Testis (tissue), 3 donors: ENCODE measurements around the gene PTPRE. TPM values are rescaled to one million over a fixed set of nuclear protein-coding genes. Genes with fewer than 3 reads are reported as not detected.
"Not testable (repeated sequence)": the region's sequence is repeated elsewhere in the genome, so short reads cannot be mapped to it uniquely, and the experiment has no call there.

Experiments
- DNase-seq: peaks from one replicate; pipeline ENCODE4 v3.0.0-alpha.2; 2019
- H3K27ac ChIP-seq, 2 donors: fragments of 200-600 bp; sonication (generic); one replicate each; pipeline ENCODE4 v1.5.1; 2019
- H3K27me3 ChIP-seq: fragments of 200-600 bp; sonication (generic); one replicate; pipeline ENCODE4 v1.5.1; 2019
- H3K36me3 ChIP-seq: fragments of 200-600 bp; sonication (generic); one replicate; pipeline ENCODE4 v1.5.1; 2017; ENCODE audit warnings: low read depth; ENCODE audit errors: missing control alignments
- H3K4me1 ChIP-seq: fragments of 200-600 bp; sonication (generic); one replicate; pipeline ENCODE4 v1.5.1; 2019
- H3K4me3 ChIP-seq, 2 donors: fragments of 200-600 bp; sonication (generic); one replicate each; pipeline ENCODE4 v1.5.1; 2017 to 2019
- H3K9me3 ChIP-seq: fragments of 200-600 bp; sonication (generic); one replicate; pipeline ENCODE4 v1.5.1; 2017
- CTCF ChIP-seq, 3 experiments: fragments of 450-650 bp in 2 of 3; fragments of 200-600 bp in 1 of 3; sonication (generic) in 1 of 3; IDR thresholded peaks; one replicate each; pipeline ENCODE4 v1.5.1; 2016 to 2019; ENCODE audit warnings: antibody characterized with exemption in 3 of 3, mild to moderate bottlenecking in 2 of 3, moderate library complexity in 1 of 3
- POLR2A ChIP-seq: fragments of 450-650 bp; IDR thresholded peaks from one replicate; pipeline ENCODE4 v1.6.1; 2017; ENCODE audit warnings: antibody characterized with exemption, mild to moderate bottlenecking, moderate library complexity
- WGBS, 2 donors: methylation state at CpG; one replicate each; pipeline ENCODE4 v1.1.5; 2018; 5-methylcytosine and 5-hydroxymethylcytosine counted together
- intact Hi-C: fragments of 100-400 bp; cut with DNase I; formaldehyde crosslinking; loops from one replicate; pipeline ENCODE4 v1.15.1; 2023; ENCODE audit warnings: low total_unique reads
- polyA plus RNA-seq: library from polyadenylated mRNA; stranded (reverse); fragments of 350-450 nt; fragmentation: Illumina TruSeq; extraction: RNeasy Lipid Tissue Mini Kit (QIAGEN cat#74804); gene quantifications from one replicate; pipeline ENCODE4 v1.2.3, GENCODE V29; 2014; ENCODE audit warnings: low read depth, low replicate concordance; ENCODE audit not compliant: insufficient read depth
- total RNA-seq, 2 donors: library from RNA; depleted of rRNA; stranded (reverse); fragments of >200 nt; gene quantifications; one replicate each; pipeline ENCODE4 v1.2.3, GENCODE V29; 2016

Gene PTPRE
- total and polyA plus RNA-seq, 3 donors from 2014 or later, result 10.0 to 26.6 (median 15.3) TPM

GRCh38 chr10:128087146-128087883, 180.4 kb downstream of the PTPRE start:
- intact Hi-C loops, result no loop called here
- TF ChIP-seq CTCF (IDR thresholded peaks at IDR 0.05) (no peak), POLR2A (no peak)
- 83 to 84% methylated on average over 7 of the region's 7 CpGs for WGBS, 2 donors
- H3K27me3 ChIP-seq, result no peaks in the 10 kb centered on the region
- no peaks in the 10 kb centered on the region for H3K4me1 ChIP-seq
- no peaks in the 10 kb centered on the region for H3K9me3 ChIP-seq
- DNase-seq, result no peak
- H3K4me3 ChIP-seq, result no peak overlapping the region
- H3K27ac ChIP-seq, result no peak overlapping the region
- no peaks in the 10 kb centered on the region for H3K36me3 ChIP-seq

GRCh38 chr10:128087884-128088709, 181.2 kb downstream of the PTPRE start:
- no peaks in the 10 kb centered on the region for H3K36me3 ChIP-seq
- WGBS, 2 donors, result 56 to 57% methylated on average over 12 of the region's 12 CpGs
- no peak for TF ChIP-seq POLR2A
- no peak for TF ChIP-seq CTCF (IDR thresholded peaks at IDR 0.05)
- H3K27ac ChIP-seq, result no peak overlapping the region
- no peaks in the 10 kb centered on the region for H3K4me1 ChIP-seq
- no peak for DNase-seq
- H3K27me3 ChIP-seq, result no peaks in the 10 kb centered on the region
- intact Hi-C loops, result no loop called here
- no peaks in the 10 kb centered on the region for H3K9me3 ChIP-seq
- H3K4me3 ChIP-seq, result no peak overlapping the region

- Histone ChIP-seq H3K4me3 (no peak overlapping the region), H3K36me3 (no peaks in the 10 kb centered on the region), H3K9me3 (no peaks in the 10 kb centered on the region), H3K4me1 (no peaks in the 10 kb centered on the region), H3K27ac (no peak overlapping the region), H3K27me3 (no peaks in the 10 kb centered on the region)
- 73 to 76% methylated on average over 13 to 17 of the region's 17 CpGs for WGBS, 2 donors
- no peak for DNase-seq
- TF ChIP-seq POLR2A, result no peak
- TF ChIP-seq CTCF (IDR thresholded peaks at IDR 0.05), result no peak
- intact Hi-C loops, result no loop called here
Observed at GRCh38 chr10:128091636-128092210, 184.8 kb downstream of the PTPRE start.

GRCh38 chr10:128092454-128092853, 185.6 kb downstream of the PTPRE start:
- 61 to 86% methylated on average over 3 of the region's 3 CpGs for WGBS, 2 donors
- Histone ChIP-seq H3K9me3 (no peaks in the 10 kb centered on the region), H3K4me1 (no peaks in the 10 kb centered on the region), H3K36me3 (no peaks in the 10 kb centered on the region), H3K27me3 (no peaks in the 10 kb centered on the region), H3K27ac (no peak overlapping the region), H3K4me3 (no peak overlapping the region)
- intact Hi-C loops, result no loop called here
- DNase-seq, result no peak
- TF ChIP-seq CTCF (IDR thresholded peaks at IDR 0.05) (no peak), POLR2A (no peak)

GRCh38 chr10:128094596-128094995, 187.7 kb downstream of the PTPRE start:
- WGBS, 2 donors, result 92 to 98% methylated on average over 4 of the region's 4 CpGs
- H3K4me3 ChIP-seq, DNase-seq, intact Hi-C loops, H3K9me3 ChIP-seq, H3K27me3 ChIP-seq, H3K27ac ChIP-seq, H3K36me3 ChIP-seq, H3K4me1 ChIP-seq: not testable (repeated sequence)
